ENCODE measurements around the gene DNAH9. TPM values are rescaled to one million over a fixed set of nuclear protein-coding genes. Genes with fewer than 3 reads are reported as not detected.

DNAH9 gene
- total RNA-seq, 1 experiment from 2014 or later: 0.54 TPM

- DNase-seq (ENCODE audit: low spot score): no peak
Measured at GRCh38 chr17:11832401-11833137, 234.3 kb downstream of the DNAH9 start.

- DNase-seq (ENCODE audit: low spot score): no peak
Measured at GRCh38 chr17:11836508-11836907, 238.2 kb downstream of the DNAH9 start.

GRCh38 chr17:11840052-11840451 lies 241.8 kb downstream of the DNAH9 start:
- no peak for DNase-seq (ENCODE audit: low spot score)

- DNase-seq (ENCODE audit: low spot score): no peak
Measured at GRCh38 chr17:11840831-11841230, 242.6 kb downstream of the DNAH9 start.

- no peak for DNase-seq (ENCODE audit: low spot score)
Measured at GRCh38 chr17:11848330-11848729, 250.1 kb downstream of the DNAH9 start.

GRCh38 chr17:11852231-11852630 lies 254.0 kb downstream of the DNAH9 start:
- DNase-seq (ENCODE audit: low spot score): no peak

- no peak for DNase-seq (ENCODE audit: low spot score)
Measured at GRCh38 chr17:11852912-11853311, 254.6 kb downstream of the DNAH9 start.

- no peak for DNase-seq (ENCODE audit: low spot score)
Measured at GRCh38 chr17:11853321-11854151, 255.3 kb downstream of the DNAH9 start.

GRCh38 chr17:11855306-11855705 lies 257.0 kb downstream of the DNAH9 start:
- no peak for DNase-seq (ENCODE audit: low spot score)

- no peak for DNase-seq (ENCODE audit: low spot score)
Measured at GRCh38 chr17:11857006-11857405, 258.7 kb downstream of the DNAH9 start.

- no peak for DNase-seq (ENCODE audit: low spot score)
Measured at GRCh38 chr17:11869680-11870394, 271.6 kb downstream of the DNAH9 start.

GRCh38 chr17:11871773-11872172 lies 273.5 kb downstream of the DNAH9 start:
- no peak for DNase-seq (ENCODE audit: low spot score)

GRCh38 chr17:11874756-11875155 lies 276.5 kb downstream of the DNAH9 start:
- DNase-seq (ENCODE audit: low spot score): no peak

- DNase-seq (ENCODE audit: low spot score): peak; percentile 23
Measured at GRCh38 chr17:11880714-11881113, 282.4 kb downstream of the DNAH9 start.

- no peak for DNase-seq (ENCODE audit: low spot score)
Measured at GRCh38 chr17:11882716-11883115, 284.4 kb downstream of the DNAH9 start.

GRCh38 chr17:11885051-11885450 lies 286.8 kb downstream of the DNAH9 start:
- DNase-seq (ENCODE audit: low spot score): no peak

- DNase-seq (ENCODE audit: low spot score): no peak
Measured at GRCh38 chr17:11889266-11889665, 291.0 kb downstream of the DNAH9 start.

- DNase-seq (ENCODE audit: low spot score): no peak
Measured at GRCh38 chr17:11893862-11894261, 295.6 kb downstream of the DNAH9 start.

GRCh38 chr17:11896199-11896598 lies 297.9 kb downstream of the DNAH9 start:
- no peak for DNase-seq (ENCODE audit: low spot score)

- no peak for DNase-seq (ENCODE audit: low spot score)
Measured at GRCh38 chr17:11898526-11899235, 300.4 kb downstream of the DNAH9 start.

GRCh38 chr17:11899537-11899942 lies 301.3 kb downstream of the DNAH9 start:
- DNase-seq (ENCODE audit: low spot score): no peak

- no peak for DNase-seq (ENCODE audit: low spot score)
Measured at GRCh38 chr17:11900041-11900476, 301.8 kb downstream of the DNAH9 start.
